SJCRH30 (cell line): ENCODE measurements around the gene HNRNPLL. TPM values are rescaled to one million over a fixed set of nuclear protein-coding genes. Genes with fewer than 3 reads are reported as not detected.
"Not testable (repeated sequence)": the region's sequence is repeated elsewhere in the genome, so short reads cannot be mapped to it uniquely, and the experiment has no call there.

Experiments
- DNase-seq, 2 experiments: peaks; one replicate each; pipeline ENCODE4 v3.0.0-alpha.2; 2015 to 2020
- H3K27ac ChIP-seq: fragments of 250-450 bp; sonication (Bioruptor Pico); 2 replicates; pipeline ENCODE4 v1.5.1; 2020; ENCODE audit warnings: mild to moderate bottlenecking, moderate library complexity
- H3K27me3 ChIP-seq: fragments of 250-450 bp; sonication (Bioruptor Pico); 2 replicates; pipeline ENCODE4 v1.5.1; 2020; ENCODE audit warnings: mild to moderate bottlenecking, moderate library complexity
- H3K36me3 ChIP-seq: fragments of 250-450 bp; sonication (Bioruptor Pico); 2 replicates; pipeline ENCODE4 v1.5.1; 2020; ENCODE audit warnings: mild to moderate bottlenecking, moderate library complexity
- H3K4me1 ChIP-seq: fragments of 250-450 bp; sonication (Bioruptor Pico); 2 replicates; pipeline ENCODE4 v1.5.1; 2020; ENCODE audit warnings: mild to moderate bottlenecking, moderate library complexity
- H3K4me3 ChIP-seq: fragments of 250-450 bp; sonication (Bioruptor Pico); 2 replicates; pipeline ENCODE4 v1.5.1; 2020; ENCODE audit warnings: mild to moderate bottlenecking, moderate library complexity
- H3K9me3 ChIP-seq: fragments of 250-450 bp; sonication (Bioruptor Pico); replicated peaks from 2 replicates; pipeline ENCODE4 v1.5.1; 2020; ENCODE audit warnings: mild to moderate bottlenecking, moderate library complexity
- total RNA-seq: library from RNA; depleted of rRNA; stranded (reverse); fragments of >200 nt; shearing (Covaris generic); gene quantifications from 2 replicates; pipeline ENCODE4 v1.2.3, GENCODE V29; 2014

Gene HNRNPLL
- total RNA-seq, 1 experiment from 2014 or later = 65.6 TPM

DNA sequence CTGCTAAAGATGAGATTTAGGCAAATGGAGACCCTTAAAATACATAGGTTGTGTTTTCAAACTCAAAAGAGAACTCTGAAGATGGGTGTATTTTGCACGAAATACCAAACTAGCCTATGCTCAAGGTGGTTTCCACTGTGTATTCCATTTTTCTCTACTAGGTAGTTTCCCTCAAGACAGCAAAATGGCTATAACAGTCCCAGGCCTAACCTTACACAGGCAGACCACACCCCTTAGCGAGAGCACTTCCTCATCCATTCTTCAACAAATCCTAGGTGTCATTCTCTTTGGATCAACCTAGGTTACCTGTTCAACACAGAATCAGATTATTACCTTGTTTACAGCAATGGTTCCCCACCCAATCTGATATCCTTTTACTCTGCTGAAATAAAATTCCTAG lies 42.6 kb downstream of the HNRNPLL start:
- no peak overlapping the region for H3K27ac ChIP-seq
- DNase-seq = no peak
- H3K36me3 ChIP-seq = peaks cover 41% of the 10 kb centered on the region
- no peaks in the 10 kb centered on the region for H3K9me3 ChIP-seq
- H3K4me3 ChIP-seq = no peak overlapping the region
- H3K4me1 ChIP-seq = no peaks in the 10 kb centered on the region
- H3K27me3 ChIP-seq = no peaks in the 10 kb centered on the region

DNA sequence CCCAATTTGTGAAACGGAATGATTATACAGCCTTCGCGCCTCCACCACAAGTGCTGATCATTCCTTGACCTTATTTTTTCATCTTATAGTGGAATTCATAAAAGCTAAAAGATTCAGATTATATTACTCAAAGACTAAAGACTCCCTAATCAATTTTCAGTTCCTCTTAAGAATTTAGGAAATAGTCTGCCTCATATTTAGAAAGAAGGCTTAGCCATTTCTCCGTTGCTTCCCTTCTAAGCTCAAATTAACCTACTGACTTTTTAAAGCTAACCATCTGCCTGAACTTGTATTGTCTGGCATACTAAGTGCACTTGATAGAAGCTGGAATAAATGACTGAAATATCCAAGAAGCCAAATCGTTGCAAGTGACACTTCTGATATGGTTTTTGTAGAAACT lies 44.7 kb downstream of the HNRNPLL start:
- H3K27ac ChIP-seq = no peak overlapping the region
- H3K4me3 ChIP-seq = no peak overlapping the region
- peaks cover 30% of the 10 kb centered on the region for H3K36me3 ChIP-seq
- no peak for DNase-seq
- H3K9me3 ChIP-seq = no peaks in the 10 kb centered on the region
- H3K4me1 ChIP-seq = no peaks in the 10 kb centered on the region
- H3K27me3 ChIP-seq = no peaks in the 10 kb centered on the region

DNA sequence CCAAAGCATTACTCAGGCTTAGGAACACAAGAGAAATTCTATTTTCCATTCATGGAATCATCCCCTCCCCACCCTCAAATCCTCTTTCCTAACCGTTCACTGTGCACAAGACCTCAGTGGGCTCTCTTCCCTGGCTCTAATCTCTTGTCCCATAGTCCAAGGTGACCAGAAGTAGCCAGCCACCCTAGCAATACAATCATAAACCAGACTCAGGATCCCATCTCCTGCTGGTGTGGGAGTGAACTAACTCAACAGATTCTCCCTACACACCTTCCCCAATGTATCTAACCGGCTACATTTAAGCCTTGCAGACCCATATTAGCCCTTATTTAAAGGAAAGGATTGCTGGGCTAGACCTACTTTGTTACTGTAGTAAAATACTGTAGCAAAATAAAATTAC lies 45.5 kb downstream of the HNRNPLL start:
- no peaks in the 10 kb centered on the region for H3K9me3 ChIP-seq
- H3K4me3 ChIP-seq = no peak overlapping the region
- H3K36me3 ChIP-seq = peaks cover 22% of the 10 kb centered on the region
- H3K27me3 ChIP-seq = no peaks in the 10 kb centered on the region
- no peak for DNase-seq
- no peaks in the 10 kb centered on the region for H3K4me1 ChIP-seq
- H3K27ac ChIP-seq = no peak overlapping the region

DNA sequence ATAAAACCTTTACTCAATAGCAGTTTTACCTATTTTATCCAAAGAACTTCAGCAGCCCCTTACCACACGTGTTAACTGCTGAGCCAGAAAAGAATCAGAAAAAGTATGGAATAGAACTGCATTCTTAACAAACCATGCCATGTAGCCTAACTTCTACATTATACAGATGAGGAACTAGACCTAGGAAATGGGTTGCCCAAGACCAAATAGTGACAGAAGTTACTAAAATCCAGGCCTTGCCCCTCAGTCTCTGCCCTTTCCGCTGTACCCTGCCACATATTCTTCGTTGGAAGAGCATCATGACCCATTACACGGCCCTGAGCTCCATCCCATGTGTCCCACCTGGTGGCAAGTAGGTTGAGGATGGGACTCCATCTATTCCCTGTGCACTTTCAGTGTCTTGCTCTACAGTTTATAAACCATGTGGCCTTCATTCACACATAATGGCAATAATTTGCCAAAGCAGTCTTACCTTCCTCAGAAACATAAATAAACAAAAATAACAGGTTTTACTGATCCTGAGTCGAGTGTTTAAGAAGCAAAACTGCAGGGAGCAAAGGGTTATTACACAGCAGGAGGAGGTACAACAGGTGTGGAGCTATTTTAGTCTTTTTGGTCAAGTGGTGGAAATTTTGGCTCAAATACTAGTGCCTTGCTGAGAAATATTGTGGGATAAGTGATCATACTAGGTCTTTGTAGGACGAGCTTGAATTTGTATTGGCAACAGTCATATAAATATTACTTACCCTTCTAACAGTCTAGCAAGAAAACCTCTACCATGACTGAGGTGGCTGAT lies 46.5 kb downstream of the HNRNPLL start:
- no peak overlapping the region for H3K4me3 ChIP-seq
- peaks cover 12% of the 10 kb centered on the region for H3K36me3 ChIP-seq
- H3K27ac ChIP-seq = no peak overlapping the region
- no peaks in the 10 kb centered on the region for H3K4me1 ChIP-seq
- H3K9me3 ChIP-seq = no peaks in the 10 kb centered on the region
- no peak for DNase-seq
- H3K27me3 ChIP-seq = no peaks in the 10 kb centered on the region

DNA sequence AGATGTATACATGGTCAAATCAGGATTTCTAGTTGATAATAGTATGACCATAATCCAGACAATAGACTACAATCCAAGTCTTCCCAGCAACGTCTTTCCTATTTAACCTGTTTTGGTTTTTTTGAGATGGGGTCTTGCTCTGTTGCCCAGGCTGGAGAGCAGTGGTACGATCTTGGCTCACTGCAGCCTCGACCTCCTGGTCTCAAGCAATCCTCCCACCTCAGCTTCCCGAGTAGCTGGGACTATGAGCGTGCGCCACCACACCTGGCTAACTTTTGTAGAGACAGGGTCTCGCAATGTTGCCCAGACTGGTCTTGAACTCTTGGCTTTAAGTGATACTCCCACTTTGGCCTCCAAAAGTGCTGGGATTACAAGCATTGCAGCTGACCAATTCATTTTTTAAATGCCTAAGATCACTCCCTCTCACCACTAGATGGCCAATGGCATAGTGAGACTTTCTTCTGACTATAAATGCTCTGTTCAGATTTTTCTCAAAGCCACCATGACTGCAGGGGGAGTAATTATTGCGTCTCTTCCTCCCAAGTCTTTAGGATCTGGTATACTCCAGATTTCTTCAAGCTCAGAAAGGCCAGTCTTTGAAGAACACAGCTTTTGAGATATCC lies 47.6 kb downstream of the HNRNPLL start:
- Histone ChIP-seq H3K27ac (no peak overlapping the region), H3K4me3 (no peak overlapping the region), H3K4me1 (no peaks in the 10 kb centered on the region), H3K9me3 (no peaks in the 10 kb centered on the region), H3K36me3 (peaks cover 2% of the 10 kb centered on the region; the same call in 1 of the 2 replicates), H3K27me3 (no peaks in the 10 kb centered on the region)
- peak in 1 of 2 experiments; percentile 45 for DNase-seq

DNA sequence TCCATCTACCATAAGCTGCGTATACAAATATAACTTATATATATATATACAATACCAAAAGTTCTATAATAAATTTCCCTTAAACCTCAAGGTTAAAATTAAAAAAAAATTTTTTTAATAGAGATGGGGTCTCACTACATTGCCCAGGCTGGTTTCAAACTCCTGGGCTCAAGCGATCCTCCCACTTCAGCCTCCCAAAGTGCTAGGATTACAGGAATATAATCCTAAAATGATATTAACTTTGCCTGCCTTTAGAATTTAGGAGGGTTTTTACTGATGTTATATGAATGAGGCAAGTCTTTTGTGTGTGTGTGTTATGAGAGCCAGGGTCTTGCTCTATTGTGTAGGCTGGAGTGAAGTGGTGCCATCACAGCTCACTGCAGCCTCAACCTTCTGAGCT lies 49.2 kb downstream of the HNRNPLL start:
- H3K27ac ChIP-seq = no peak overlapping the region
- H3K4me3 ChIP-seq = no peak overlapping the region
- DNase-seq = no peak
- H3K27me3 ChIP-seq = no peaks in the 10 kb centered on the region
- H3K4me1 ChIP-seq = no peaks in the 10 kb centered on the region
- H3K36me3 ChIP-seq = no peaks in the 10 kb centered on the region
- no peaks in the 10 kb centered on the region for H3K9me3 ChIP-seq

DNA sequence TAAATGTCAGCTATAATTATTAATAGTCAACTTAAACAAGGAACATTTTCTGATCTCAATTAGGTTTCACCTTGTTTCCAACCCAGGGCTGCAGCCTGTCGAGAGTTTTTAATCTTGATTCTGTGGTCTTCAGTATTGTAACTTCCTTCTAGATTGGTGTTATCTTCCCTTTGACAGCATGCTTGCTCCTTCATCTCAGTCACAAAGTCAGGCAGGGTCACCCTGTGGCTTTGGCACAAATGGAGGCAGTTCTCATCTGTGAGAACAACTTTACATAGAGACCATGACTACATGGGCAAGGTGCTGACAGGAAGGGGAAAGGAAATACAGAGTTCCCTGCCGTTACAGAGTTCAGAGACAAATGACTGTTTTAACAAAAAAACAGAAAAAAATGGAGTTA lies 50.5 kb downstream of the HNRNPLL start:
- H3K4me3 ChIP-seq = no peak overlapping the region
- no peak overlapping the region for H3K27ac ChIP-seq
- DNase-seq = no peak
- no peaks in the 10 kb centered on the region for H3K36me3 ChIP-seq
- H3K27me3 ChIP-seq = no peaks in the 10 kb centered on the region
- H3K4me1 ChIP-seq = no peaks in the 10 kb centered on the region
- no peaks in the 10 kb centered on the region for H3K9me3 ChIP-seq

DNA sequence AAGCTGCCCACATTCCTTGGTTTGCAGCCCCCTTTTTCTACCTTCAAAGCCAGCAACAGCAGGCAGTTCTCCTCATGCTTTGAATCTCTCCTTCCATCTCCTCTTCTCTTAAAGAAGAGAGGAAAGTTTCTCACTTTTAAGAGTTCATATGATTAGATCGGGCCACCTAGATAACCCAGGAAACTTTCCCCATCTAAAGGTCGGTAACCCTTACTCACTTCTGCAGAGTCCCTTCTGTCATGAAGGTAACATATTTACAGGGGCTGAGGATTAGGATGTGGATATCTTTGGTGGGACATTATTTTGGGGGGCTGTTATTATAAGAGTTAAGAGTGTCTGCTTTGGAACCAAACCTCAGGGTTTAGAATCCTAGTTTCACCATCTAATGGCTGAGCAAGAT lies 51.0 kb downstream of the HNRNPLL start:
- Histone ChIP-seq H3K36me3 (no peaks in the 10 kb centered on the region), H3K27me3 (no peaks in the 10 kb centered on the region), H3K9me3 (no peaks in the 10 kb centered on the region), H3K27ac (no peak overlapping the region), H3K4me1 (no peaks in the 10 kb centered on the region), H3K4me3 (no peak overlapping the region)
- DNase-seq = no peak

DNA sequence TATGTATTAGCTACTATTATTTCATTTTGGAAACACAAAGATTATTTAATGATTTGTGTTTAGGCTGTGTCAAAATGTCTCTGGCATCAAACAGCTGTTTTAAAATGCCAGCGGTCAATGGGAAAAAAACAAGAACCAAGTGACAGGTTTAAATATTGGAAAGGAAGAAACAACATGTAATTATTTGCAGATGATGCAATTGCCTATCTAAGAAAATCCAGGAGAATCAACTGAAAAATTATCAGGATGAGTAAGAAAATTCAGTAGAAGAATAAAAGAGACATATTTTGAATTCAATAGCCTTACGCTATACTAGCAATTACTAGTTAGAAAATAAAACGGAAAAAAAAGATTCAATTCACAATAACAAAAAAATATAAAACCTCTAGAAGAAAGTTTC lies 51.6 kb downstream of the HNRNPLL start:
- no peak overlapping the region for H3K4me3 ChIP-seq
- no peaks in the 10 kb centered on the region for H3K4me1 ChIP-seq
- DNase-seq = no peak
- H3K27ac ChIP-seq = no peak overlapping the region
- H3K36me3 ChIP-seq = no peaks in the 10 kb centered on the region
- no peaks in the 10 kb centered on the region for H3K9me3 ChIP-seq
- H3K27me3 ChIP-seq = no peaks in the 10 kb centered on the region

DNA sequence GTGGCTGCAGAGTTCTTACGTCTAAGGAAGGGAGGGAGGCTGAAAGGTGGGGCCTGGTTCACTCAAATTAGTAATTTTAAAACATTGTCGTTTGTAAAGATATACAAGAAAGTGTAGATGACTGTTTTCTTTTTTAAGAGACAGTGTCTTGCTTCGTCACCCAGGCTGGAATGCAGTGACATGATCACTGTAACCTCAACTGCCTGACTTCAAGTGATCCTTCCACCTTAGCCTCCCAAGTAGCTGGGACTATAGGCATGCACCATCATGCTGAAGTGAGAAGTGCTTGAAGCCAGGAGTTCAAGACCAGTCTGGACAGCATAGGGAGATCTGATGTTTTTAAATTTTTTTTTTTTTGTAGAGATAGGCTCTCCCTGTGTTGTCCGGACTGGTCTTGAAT lies 52.9 kb downstream of the HNRNPLL start:
- Histone ChIP-seq H3K36me3 (no peaks in the 10 kb centered on the region), H3K27me3 (no peaks in the 10 kb centered on the region), H3K4me3 (no peak overlapping the region), H3K4me1 (no peaks in the 10 kb centered on the region), H3K9me3 (no peaks in the 10 kb centered on the region), H3K27ac (no peak overlapping the region)
- DNase-seq = no peak

DNA sequence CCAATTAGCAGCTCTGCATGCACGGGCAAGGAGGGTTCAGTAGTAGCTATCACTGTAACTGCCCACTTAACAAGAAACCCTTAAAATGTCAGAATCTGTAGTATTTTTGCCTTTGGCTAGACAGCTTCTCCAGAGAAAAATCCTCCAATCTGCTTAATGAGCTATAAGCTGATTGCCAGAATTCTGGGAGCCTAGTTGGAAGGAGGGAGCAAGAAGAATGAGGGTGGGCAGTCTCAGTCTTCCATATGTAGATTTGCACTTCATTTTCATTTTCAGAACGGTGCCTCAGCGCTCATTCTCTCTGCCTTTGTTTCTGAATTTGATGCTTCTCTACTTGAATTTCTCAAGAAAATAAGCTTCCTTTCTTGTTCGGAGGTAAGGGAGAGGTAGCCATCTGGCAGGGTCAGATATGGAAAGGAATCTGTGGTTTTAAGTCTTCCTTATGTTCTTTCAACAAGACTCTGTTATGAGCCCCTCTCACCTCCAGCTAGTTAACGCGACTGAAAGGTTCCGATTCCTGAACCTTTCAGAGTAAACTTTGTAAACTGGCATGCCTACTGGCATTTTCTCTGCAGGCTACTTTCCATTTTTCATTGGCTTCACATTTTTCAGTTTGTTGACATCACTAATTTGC lies 53.5 kb downstream of the HNRNPLL start:
- no peak for DNase-seq
- H3K9me3 ChIP-seq = no peaks in the 10 kb centered on the region
- no peak overlapping the region for H3K4me3 ChIP-seq
- H3K4me1 ChIP-seq = no peaks in the 10 kb centered on the region
- no peaks in the 10 kb centered on the region for H3K36me3 ChIP-seq
- H3K27me3 ChIP-seq = no peaks in the 10 kb centered on the region
- no peak overlapping the region for H3K27ac ChIP-seq

DNA sequence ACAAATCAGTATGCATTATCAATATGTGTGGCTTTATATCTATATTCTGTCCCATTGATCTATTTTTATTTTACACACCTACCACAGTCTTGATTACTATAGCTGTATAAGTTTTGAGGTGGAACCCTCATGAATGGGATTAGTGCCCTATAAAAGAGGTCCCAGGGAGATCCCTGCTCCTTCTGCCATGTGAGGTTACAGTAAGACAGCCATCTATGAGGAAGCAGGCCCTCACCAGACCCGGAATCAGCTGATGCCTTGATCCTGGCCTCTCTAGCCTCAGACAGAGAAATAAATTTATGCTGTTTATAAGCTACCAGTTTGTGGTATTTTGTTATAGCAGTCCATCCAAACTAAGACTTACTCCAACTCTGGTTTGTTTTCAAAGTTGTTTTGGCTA lies 54.9 kb downstream of the HNRNPLL start:
- H3K9me3 ChIP-seq = no peaks in the 10 kb centered on the region
- H3K4me3 ChIP-seq = no peak overlapping the region
- H3K36me3 ChIP-seq = no peaks in the 10 kb centered on the region
- DNase-seq = no peak
- peaks cover 3% of the 10 kb centered on the region for H3K4me1 ChIP-seq
- no peaks in the 10 kb centered on the region for H3K27me3 ChIP-seq
- no peak overlapping the region for H3K27ac ChIP-seq

DNA sequence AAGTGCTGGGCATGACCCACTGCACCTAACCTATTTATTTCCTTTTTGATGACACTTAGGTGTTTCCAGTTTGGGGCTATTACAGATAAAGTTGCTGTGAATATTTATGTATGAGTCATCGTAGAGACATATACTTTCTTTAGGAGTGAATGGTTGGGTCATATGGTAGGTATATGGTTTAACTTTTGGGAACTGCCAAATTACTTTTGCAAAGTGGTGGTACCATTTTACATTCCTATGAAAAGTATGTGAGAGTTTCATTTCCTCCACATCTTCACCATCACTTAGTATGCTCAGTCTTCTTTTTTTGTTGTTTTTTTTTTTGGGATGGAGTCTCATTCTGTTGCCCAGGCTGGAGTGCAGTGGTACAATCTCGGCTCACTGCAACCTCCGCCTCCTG lies 56.1 kb downstream of the HNRNPLL start:
- peaks cover 15% of the 10 kb centered on the region for H3K4me1 ChIP-seq
- H3K27me3 ChIP-seq = no peaks in the 10 kb centered on the region
- no peak for DNase-seq
- no peak overlapping the region for H3K27ac ChIP-seq
- H3K36me3 ChIP-seq = no peaks in the 10 kb centered on the region
- no peak overlapping the region for H3K4me3 ChIP-seq
- H3K9me3 ChIP-seq = no peaks in the 10 kb centered on the region

DNA sequence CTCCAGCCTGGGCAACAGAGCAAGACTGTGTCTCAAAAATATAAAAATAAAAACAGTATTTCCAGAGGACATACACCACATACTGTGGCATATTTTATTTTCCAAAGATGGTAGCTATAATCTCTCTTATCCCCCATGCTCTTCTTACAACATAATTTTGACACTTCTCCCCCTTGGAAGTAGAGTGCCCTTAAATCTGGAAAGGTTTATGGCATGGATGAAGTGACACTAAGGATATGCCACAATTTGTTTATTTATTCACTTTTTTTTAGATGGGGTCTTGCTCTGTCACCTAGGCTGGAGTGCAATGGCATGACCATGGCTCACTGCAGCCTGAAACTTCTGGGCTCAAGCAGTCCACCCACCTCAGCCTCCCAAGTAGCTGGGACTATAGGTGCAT lies 56.7 kb downstream of the HNRNPLL start:
- Histone ChIP-seq H3K27me3 (no peaks in the 10 kb centered on the region), H3K27ac (no peak overlapping the region), H3K4me1 (peaks cover 21% of the 10 kb centered on the region), H3K36me3 (no peaks in the 10 kb centered on the region), H3K4me3 (no peak overlapping the region), H3K9me3 (no peaks in the 10 kb centered on the region)
- DNase-seq = no peak

DNA sequence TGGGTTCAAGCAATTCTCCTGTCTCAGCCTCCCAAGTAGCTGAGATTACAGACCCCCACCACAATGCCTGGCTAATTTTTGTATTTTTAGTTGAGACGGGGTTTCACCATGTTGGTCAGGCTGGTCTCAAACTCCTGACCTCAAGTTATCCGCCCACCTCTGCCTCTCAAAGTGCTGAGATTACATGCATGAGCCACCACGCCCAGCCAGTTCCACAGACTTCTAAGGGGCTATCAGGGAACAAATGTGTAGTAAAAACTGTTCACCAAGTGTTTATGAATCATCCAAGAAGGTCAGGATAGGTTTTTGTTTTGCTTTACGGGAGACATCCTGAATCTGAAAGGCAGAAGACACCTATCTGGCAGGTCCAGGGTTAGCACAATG lies 60.5 kb downstream of the HNRNPLL start:
- H3K36me3 ChIP-seq, H3K9me3 ChIP-seq, H3K27ac ChIP-seq, DNase-seq, H3K4me3 ChIP-seq, H3K27me3 ChIP-seq: not testable (repeated sequence)
- H3K4me1 ChIP-seq = peaks cover 25% of the 10 kb centered on the region
